Posterior cingulate gyrus (tissue), 11 donors: Measurements from ENCODE around the gene EMC6.
"Not testable (repeated sequence)": the region's sequence is repeated elsewhere in the genome, so short reads cannot be mapped to it uniquely, and the experiment has no call there.

Experiments
- DNase-seq, 10 donors: peaks; one replicate each; pipeline versions ENCODE4 v3.0.0 to v3.0.0-alpha.2; 2020 to 2021; ENCODE audit warnings: mixed read lengths in 3 of 10
- intact Hi-C: fragments of 100-400 bp; cut with DNase I; formaldehyde crosslinking; loops from one replicate; pipeline ENCODE4 v1.15.1; 2023

The EMC6 gene

GRCh38 chr17:3698139-3698538 lies 29.5 kb downstream of the EMC6 start:
- DNase-seq: peak in 1 of 10 donors; percentile 9
- intact Hi-C loops: no loop called here

GRCh38 chr17:3699951-3700350 lies 31.3 kb downstream of the EMC6 start:
- intact Hi-C loops: no loop called here
- peak in 2 of 10 donors; percentile 30 to 42 for DNase-seq

- intact Hi-C loops, DNase-seq: not testable (repeated sequence)
Observed at GRCh38 chr17:3702041-3702539, 33.5 kb downstream of the EMC6 start.

- intact Hi-C loops: no loop called here
- DNase-seq: peak in 1 of 10 donors; percentile 42
Observed at GRCh38 chr17:3704931-3705717, 36.5 kb downstream of the EMC6 start.

- DNase-seq: peak in 1 of 10 donors; percentile 7
- intact Hi-C loops: not testable (repeated sequence)
Observed at GRCh38 chr17:3705718-3705984, 37.0 kb downstream of the EMC6 start.

- no peak for DNase-seq
- intact Hi-C loops: no loop called here
Observed at GRCh38 chr17:3708366-3708765, 39.8 kb downstream of the EMC6 start.

GRCh38 chr17:3710951-3711383 lies 42.4 kb downstream of the EMC6 start:
- intact Hi-C loops: no loop called here
- DNase-seq: no peak

GRCh38 chr17:3712811-3713463 lies 44.3 kb downstream of the EMC6 start:
- DNase-seq: peak in 1 of 10 donors; percentile 35
- intact Hi-C loops: no loop called here

GRCh38 chr17:3715296-3715695 lies 46.7 kb downstream of the EMC6 start:
- intact Hi-C loops: no loop called here
- DNase-seq: peak in 1 of 10 donors; percentile 29

GRCh38 chr17:3718201-3718600 lies 49.6 kb downstream of the EMC6 start:
- intact Hi-C loops: no loop called here
- DNase-seq: peak in 2 of 10 donors; percentile 11 to 45

GRCh38 chr17:3719265-3719664 lies 50.7 kb downstream of the EMC6 start:
- DNase-seq: no peak
- intact Hi-C loops: no loop called here
